H1 (cell line): ENCODE data around the gene MAVS. TPM values are rescaled to one million over a fixed set of nuclear protein-coding genes. Genes with fewer than 3 reads are reported as not detected.

Source experiments
- CEBPB ChIP-seq: IDR thresholded peaks from 2 replicates; pipeline ENCODE4 v1.6.1; 2012; ENCODE audit warnings: low read depth, low read length
- FOSL1 ChIP-seq: IDR thresholded peaks from 2 replicates; pipeline ENCODE4 v1.6.1; 2011; ENCODE audit warnings: mild to moderate bottlenecking, low read depth, low read length, moderate library complexity; ENCODE audit not compliant: insufficient read depth
- SIN3A ChIP-seq, 2 experiments: IDR thresholded peaks in 1 of 2; conservative IDR thresholded peaks in 1 of 2; 2 replicates each; pipeline ENCODE4 v1.6.1; 2011 to 2012; ENCODE audit warnings: low read length in 2 of 2, improper control_type of control experiment in 1 of 2, low read depth in 1 of 2, mild to moderate bottlenecking in 1 of 2
- YY1 ChIP-seq: IDR thresholded peaks from 2 replicates; pipeline ENCODE4 v1.6.1; 2011; ENCODE audit warnings: low read depth, mild to moderate bottlenecking, low read length
- polyA plus RNA-seq, 7 experiments: library from polyadenylated mRNA; depleted of rRNA in 3 of 7; stranded (reverse) in 5 of 7; unstranded in 2 of 7; fragments of >200 nt in 5 of 7; fragments of 200-250 nt in 2 of 7; gene quantifications; 1 replicate in 5 of 7; 2 replicates in 1 of 7; 4 replicates in 1 of 7; pipeline versions ENCODE4 v1.2.1 to v1.2.3, GENCODE V29; 2011 to 2013; ENCODE audit warnings: missing spikeins in 2 of 7, mixed read lengths in 2 of 7
- total RNA-seq: library from RNA; stranded (reverse); fragmentation: NEBNext Ultra II Directional; extraction: Animal tissue kit (Norgen Biotek cat#: 25700); gene quantifications from 2 replicates; pipeline ENCODE4 v1.2.1, GENCODE V29; 2021
- TF ChIP-seq, protein P1 (sequence below): IDR thresholded peaks from 2 replicates; pipeline ENCODE4 v1.6.1; 2012; ENCODE audit warnings: inconsistent platforms

MAVS gene
- total and polyA plus RNA-seq, 2 of the 8 experiments (the other 6 are each of a cell fraction or from before 2014, with no cell fraction given): 9.9 to 24.3 TPM

DNA sequence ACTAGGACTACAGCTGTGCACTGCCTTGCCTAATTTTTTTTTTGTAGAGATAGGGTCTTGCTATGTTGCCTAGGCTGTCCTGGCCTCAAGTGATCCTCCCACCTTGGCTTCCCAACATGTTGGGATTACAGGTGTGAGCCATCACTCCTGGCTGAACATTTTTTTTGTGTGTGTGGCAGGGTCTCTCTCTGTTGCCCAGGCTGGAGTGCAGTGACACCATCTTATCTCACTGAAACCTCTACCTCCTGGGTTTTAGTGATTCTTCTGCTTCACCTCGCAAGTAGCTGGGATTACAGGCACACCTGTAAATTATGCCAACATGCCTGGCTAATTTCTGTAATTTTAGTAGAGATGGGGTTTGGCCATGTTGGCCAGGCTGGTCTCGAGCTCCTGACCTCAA is 67.8 kb downstream of the MAVS start (continued):
- TF ChIP-seq FOSL1: no peak
- no peak for TF ChIP-seq SIN3A (conservative IDR thresholded peaks at IDR 0.05 in 1 of 2, IDR thresholded peaks at IDR 0.05 in 1 of 2; ENCODE audit: low read depth in 1 of 2, low read length in 2 of 2)
- TF ChIP-seq, protein P1, sequence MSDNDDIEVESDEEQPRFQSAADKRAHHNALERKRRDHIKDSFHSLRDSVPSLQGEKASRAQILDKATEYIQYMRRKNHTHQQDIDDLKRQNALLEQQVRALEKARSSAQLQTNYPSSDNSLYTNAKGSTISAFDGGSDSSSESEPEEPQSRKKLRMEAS: no peak
- no peak for TF ChIP-seq CEBPB
- no peak for TF ChIP-seq YY1
